Left forelimb (tissue), 1 donor: Measurements from ENCODE around the gene ARVCF.

ENCODE experiments used
- DNase-seq: peaks from one replicate; pipeline ENCODE4 v3.0.0-alpha.2; 2018; ENCODE audit warnings: low spot score

ARVCF gene

DNA sequence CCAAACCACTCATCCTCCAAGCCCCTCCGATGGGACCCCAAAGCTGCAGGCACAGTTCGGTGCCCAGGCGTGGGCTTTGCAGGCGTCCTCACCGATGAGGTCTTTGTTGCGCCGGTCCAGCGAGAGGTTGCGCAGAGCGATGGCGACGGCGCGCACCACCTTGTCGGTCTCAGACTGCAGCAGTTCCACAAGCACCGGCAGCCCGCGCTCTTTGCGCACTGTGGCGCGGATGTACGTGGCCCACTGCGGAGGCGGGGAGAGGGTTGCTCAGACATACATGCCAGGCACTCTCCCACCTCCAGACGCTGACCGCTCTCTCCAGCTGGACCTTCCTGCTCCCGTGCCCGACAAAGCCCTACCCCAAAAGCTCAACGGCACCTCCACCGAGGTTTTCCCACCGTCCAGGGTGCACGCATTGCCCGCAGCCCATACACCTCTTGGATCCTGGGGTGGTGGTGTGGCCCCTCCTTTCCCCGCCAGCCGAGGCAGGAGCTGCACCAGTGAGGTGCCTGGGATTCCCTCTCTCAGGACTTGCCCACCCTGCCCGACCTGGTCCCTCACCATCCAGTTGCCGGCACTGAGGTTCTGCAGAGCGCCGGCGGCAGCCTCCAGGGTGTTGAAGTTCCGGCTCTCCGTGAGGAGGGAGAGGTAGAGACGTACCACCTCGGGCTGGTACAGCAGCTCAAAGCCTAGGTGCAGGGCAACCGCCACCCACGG is 42.9 kb downstream of the ARVCF start:
- no peak for DNase-seq

DNA sequence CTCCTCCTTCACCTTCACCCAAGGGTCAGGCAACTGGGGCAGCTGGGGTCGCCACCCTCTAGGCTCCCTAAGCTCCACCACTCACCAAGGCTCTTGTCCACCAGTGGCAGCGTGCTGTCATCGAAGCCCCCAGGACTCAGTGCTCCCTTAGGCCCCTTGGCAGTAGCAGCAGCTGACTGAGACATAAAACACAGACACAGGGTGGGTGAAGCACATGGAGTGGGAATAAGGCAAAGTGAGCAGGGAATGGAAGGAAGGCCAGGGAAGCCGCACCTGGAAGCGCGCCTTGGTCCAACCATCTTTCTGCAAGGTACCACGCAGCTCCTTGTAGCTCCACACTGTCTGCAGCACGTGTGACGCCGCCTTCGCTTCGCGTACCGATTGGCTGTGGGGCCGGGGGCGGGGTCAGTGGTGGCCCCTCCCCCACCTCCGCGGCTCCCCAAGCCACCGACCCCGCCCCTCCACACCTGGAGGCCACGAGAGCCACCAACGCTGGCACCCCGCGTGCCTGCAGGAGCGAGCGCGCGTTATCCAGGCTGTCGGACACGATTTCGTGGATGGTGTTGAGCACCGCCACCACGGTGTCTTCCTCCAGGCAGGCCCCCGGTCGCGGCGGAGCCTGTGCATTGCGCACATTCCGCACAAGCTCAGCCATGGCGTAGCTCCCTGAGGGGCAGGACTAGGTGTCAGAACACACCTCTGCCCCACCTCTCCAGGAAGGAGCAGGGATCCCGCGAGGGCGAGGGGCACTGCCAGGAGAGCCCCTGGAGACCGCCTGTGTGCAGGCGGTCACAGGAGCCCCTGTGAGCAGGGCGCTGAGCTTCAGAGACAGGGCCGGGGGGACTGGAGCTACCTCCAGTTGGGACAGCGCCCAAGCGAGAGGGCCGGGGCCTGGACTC is 43.7 kb downstream of the ARVCF start:
- no peak for DNase-seq

DNA sequence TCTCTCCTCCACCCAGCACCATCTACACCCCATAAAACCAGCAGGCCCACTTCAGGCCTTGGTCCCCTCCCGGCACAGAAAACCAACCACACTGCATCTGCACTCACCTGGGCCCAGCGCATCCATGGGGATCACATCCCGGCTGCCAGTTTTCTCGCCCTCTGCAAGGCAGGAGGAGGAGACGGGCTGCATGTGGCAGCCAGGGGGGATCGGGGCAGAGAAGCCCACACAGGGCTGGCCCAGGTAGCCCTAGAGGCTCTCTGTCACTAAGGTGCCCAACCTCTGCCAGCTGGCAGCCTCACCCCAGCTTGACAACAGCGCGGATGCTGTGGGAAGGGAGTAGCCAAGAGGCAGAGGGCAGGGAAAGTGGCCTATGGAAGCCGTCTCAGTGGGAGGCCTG is 44.4 kb downstream of the ARVCF start:
- no peak for DNase-seq

DNA sequence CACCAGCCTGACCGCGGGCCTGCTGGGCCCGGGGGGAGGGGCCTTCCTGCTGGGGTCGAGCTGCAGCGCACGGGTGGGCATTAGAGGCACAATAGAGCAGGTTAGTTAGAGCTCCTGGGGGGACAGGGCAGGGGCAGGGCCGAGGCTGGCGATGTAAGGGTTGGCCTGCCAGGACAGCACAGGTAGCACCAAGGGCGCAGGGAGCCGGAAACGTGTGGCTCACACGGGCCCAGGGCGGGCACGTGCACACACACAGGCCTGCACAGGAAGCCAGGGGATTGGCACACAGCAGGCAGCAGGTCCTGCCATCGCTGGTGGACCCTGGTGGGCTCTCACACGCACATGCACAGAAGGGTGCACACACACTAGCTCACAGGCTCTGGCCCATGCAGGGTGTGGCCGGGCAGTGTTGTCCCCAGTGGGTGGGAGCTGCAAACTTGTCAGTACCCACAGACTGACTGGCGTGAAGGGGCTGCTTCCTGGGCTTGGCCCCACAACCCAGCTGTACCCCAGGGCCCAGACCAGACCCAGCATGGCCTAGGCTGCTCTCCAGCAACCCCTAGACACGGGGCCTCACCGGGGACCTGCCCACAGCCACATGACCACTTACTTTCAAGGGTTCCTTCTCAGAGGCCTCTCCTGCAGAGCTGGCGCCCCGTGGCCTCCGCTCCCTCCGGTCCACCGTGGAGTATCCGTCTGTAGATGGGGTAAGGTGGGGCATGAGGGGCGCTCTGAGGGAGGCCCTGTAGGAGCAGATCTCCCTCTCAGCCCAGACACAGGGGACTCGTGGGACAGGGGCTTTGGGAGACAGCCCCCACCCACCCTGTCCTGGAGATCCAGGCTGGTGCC is 45.1 kb downstream of the ARVCF start:
- DNase-seq, result no peak

DNA sequence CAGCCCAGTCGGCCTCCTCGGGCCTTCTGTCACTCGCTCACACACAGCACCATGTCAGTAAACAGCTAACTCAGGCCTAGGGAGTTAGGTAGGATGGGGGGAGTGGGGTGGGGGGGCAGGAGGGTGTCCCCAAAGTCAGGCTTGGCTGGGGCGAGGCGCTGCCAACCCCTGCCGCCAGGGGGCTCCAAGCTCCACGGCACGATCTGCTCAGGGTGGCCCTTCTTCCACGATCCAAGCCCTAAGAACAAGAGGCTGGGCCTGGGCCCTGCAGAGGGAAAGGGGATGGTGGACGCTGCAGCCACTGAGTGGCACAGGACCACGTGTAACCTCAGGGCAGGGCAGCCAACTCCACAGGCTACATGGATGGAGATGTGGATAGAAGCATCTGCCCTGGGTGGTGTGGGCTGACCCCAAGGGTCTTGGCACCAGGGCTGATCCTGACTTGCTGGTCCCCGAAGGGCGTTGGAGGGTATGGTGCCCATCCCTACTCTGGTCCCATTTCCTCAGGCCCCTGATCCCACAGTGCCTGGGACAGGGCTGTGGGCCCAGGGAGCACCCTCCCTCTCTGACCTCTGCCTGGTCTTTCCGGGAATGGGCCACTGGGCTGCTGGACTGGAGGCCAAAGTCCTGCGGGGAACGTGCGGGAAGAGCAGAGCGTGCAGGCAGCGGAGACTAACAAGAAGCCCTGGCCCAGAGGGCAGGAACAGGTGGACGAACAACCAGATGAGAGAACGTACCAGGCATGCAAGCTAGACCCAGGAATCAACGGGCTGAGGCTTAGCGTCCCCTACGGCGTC is 45.9 kb downstream of the ARVCF start:
- peak; percentile 83 for DNase-seq

DNA sequence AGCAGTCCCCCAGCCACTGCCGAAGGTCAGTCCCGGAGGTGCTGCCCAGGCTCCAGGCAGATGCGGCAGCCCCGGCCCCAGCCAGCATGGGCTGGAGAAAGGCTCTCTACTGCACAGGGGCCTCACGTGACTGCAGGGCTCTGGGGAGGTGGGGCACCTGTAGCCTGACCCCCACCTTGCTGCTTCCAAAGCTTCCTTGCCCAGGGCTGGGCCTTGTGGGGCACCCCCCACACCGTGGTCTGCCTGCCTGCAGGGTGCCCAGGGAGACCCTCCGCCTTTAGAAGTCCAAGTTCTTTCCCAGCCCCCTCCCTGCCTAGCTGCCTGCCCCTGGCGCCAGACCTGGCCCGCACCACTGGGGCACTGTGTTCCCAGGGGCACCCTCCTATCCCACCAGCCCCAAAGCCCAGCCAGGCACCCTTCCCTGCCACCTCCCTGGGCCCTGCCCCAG is 46.6 kb downstream of the ARVCF start:
- no peak for DNase-seq

DNA sequence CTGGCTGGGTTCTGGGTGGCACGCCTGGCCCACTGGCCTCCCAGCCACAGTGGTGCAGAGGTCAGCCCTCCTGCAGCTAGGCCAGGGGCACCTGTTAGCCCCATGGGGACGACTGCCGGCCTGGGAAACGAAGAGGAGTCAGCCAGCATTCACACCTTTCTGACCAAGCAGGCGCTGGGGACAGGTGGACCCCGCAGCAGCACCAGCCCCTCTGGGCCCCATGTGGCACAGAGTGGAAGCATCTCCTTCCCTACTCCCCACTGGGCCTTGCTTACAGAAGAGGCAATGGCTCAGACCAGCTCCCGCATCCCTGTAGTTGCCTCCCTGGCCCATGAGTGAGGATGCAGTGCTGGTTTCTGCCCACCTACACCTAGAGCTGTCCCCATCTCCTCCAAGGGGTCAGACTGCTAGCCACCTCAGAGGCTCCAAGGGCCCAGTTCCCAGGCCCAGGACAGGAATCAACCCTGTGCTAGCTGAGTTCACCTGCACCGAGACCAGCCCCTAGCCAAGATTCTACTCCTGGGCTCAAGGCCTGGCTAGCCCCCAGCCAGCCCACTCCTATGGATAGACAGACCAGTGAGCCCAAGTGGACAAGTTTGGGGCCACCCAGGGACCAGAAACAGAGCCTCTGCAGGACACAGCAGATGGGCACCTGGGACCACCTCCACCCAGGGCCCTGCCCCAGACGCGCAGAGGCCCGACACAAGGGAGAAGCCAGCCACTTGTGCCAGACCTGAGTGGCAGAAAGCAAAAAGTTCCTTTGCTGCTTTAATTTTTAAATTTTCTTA is 47.3 kb downstream of the ARVCF start:
- no peak for DNase-seq

DNA sequence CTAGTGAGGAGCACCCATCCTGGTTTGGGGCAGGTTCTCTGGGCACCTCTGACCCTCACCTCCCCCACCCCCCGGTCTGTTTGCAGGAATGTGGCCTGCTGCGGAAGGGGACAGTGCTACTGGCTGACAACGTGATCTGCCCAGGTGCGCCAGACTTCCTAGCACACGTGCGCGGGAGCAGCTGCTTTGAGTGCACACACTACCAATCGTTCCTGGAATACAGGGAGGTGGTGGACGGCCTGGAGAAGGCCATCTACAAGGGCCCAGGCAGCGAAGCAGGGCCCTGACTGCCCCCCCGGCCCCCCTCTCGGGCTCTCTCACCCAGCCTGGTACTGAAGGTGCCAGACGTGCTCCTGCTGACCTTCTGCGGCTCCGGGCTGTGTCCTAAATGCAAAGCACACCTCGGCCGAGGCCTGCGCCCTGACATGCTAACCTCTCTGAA is 48.2 kb downstream of the ARVCF start:
- DNase-seq, result no peak

DNA sequence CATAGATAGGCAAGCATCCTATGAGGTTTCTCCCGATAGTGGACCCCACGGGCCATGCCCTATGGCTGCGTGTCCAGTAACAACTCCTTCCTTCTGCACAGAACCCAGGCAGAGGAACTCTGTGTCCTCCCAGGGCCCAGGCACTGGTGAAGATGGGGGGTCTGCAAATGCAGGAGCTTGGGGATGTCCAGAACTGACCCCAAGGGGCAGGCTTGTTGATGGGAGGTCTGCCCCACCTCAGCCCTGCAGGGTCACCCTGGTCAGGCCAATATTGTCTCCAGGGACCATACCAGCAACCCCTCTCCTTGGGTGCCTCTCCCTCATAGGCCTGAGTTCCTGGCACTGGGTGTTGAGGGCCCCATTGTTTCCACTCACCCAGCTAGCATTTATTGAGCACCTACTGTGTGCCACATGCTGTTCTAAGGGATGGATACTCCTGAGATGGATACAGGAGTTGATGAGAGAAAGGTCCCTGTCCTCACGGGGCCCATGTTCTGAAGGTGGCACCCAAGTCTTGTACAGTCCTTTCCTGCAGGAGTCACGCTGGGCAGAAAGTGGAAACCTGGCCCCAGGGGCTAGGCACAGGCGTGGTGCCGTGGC is 48.7 kb downstream of the ARVCF start:
- DNase-seq, result no peak

DNA sequence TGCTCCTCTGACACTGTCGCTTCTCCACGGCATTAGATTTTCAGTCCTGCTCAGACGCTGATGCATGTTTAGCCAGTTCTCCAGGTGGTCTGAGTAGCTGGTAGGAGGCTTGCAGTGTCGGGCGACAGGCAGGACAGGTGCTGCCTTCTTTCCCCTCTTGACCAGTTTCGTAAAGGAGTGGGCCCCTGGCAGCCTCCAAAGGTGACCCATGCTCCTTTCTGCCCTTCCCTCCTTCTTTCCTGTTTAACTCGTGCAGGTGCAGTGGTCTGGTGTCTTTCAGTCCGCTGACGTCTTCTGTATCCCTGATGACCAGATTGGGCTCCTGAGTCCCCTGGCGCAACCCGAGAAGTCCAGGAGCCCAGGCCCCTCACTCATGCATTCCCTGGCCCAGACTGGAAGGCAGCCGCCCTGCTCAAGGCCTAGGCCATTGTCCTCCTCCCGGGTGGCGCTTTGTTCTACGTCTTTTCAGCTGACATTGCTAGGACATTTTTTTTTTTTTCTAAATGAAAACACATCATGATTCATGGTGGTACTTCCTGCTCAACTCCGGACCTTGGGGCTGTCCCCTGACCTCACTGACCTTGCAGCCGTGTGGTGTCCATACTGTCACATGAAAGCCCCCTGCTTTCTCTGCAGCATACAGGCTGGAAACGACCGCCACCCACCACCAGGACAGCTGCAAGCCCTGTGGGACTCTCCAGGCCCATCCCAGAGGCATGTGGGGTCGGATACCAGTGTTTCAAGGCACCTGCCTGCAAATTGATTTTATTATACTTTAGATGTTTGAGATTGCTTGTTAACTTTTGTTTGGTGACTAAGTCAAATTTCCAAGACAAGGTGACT is 49.5 kb downstream of the ARVCF start:
- DNase-seq, result no peak

DNA sequence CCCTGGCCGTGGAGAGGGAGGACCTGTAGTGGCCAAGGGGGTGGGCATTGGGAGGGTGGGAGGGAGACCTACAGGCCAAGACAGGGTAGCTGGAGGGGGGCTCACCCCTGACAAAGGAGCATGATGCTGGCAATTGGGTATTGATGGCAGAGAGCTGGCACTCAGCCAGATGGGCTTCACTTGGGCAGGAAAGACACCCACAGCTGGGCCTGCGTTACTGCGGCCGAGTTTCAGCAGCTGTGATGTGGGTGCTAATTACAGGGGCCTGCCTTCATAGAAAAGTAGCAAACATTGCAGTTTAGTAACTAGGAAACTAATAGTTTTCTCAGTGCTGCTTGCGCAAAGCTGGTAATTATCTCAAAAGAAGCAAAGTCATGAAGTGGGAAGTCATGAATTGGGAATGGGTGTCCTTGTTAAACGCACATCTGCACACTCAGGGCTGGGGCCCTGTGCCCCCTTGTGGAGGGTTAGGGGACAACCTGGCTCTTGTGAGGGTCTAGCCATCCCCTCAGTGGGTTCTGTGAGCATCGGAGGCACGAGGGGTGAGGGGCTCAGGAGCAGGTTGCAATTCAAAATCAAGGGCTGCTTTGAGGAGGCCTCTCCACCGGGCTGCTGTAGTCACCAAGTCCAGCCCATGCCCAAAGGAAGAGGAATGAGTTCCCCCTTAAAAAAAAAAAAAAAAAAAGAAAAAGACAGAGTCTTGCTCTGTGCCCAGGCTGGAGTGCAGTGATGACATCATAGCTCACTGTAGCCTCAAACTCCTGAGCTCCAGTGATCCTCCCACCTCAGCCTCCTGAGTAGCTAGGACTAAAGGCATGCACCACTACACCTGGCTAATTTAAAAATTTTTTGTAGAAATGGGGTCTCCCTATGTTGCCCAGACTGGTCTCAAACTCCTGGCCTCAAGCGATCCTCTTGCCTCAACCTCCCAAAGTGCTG is 50.6 kb downstream of the ARVCF start:
- DNase-seq, result no peak

DNA sequence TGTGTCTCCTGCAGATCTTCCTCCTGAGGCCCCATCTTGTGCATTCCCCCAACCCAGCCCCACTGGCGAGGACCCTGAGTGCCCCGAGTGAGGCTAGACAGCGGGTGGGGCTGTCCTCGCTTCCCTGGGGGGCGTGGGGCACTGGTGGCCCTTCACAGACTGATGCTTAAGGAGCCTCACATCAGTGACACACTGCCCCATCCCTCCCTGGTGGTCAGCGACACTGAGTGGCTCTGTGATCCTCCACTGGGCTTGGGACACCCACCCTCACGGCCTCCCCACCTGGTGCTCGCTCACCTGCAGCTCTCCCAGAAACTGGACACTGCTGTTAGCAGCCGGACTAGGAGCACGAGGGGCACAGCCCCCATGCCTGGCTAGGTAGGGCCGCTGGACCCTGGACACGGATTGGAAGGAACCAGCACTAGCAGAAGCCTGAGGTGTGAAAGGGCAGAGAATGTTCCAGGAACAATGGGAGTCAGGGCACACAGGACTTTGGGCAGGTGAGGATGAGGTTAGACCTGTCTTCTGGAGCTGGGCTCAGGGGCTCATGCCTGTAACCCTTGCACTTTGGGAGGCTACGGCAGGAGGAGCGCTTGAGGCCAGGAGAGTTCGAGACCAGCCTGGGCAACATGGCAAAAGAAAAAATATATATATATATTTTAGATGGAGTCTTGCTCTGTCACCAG is 51.8 kb downstream of the ARVCF start:
- no peak for DNase-seq

DNA sequence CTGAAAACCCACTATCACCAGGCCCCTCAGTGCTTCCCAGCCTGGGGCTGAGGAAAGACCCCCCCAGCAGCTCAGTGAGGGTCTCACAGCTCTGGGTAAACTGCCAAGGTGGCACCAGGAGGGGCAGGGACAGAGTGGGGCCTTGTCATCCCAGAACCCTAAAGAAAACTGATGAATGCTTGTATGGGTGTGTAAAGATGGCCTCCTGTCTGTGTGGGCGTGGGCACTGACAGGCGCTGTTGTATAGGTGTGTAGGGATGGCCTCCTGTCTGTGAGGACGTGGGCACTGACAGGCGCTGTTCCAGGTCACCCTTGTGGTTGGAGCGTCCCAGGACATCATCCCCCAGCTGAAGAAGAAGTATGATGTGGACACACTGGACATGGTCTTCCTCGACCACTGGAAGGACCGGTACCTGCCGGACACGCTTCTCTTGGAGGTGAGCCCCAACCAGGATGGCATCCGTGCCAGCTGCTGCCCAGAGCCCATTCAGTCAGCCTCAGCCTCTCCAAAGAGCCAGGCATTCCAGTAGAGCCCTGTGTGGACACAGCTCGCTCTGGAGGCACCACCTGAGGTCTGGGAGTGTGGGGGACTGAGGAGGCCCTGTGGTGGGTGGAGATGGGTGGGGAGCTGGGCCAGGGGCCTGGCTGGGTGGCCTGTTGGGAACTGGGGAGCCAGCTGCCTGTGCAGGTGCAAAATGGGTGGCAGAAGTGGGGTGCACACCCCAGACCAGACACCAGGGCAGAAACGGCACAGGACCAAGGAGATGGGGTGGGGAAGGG is 52.6 kb downstream of the ARVCF start:
- no peak for DNase-seq

DNA sequence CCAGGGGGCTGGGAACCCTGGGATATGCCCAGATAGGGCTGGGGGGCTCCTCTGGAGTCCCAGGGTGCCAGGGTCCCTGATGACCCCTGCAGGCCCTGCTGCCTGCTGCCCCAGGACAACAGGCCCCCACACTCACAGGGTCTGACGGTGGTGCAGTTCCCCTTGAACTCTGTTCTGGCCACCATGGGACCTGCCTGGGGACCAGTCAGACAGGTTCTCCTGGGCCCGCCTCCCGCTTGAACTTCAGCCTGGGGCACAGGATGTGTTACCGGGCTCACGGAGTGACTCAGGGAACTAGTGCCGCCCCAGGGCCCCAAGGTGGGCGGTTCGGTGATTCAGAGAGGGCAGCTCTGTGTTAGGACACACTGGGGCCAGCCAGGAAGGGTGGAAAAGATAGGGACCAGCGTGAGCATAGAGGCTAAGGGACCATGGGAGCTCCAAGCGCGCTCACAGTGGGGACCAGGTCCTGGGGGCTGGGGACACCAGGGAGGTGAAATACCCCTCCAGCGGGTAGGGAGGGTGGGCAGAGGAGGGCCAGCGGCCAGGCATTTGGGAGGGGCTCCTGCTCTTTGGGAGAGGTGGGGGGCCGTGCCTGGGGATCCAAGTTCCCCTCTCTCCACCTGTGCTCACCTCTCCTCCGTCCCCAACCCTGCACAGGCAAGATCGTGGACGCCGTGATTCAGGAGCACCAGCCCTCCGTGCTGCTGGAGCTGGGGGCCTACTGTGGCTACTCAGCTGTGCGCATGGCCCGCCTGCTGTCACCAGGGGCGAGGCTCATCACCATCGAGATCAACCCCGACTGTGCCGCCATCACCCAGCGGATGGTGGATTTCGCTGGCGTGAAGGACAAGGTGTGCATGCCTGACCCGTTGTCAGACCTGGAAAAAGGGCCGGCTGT is 53.5 kb downstream of the ARVCF start:
- no peak for DNase-seq

DNA sequence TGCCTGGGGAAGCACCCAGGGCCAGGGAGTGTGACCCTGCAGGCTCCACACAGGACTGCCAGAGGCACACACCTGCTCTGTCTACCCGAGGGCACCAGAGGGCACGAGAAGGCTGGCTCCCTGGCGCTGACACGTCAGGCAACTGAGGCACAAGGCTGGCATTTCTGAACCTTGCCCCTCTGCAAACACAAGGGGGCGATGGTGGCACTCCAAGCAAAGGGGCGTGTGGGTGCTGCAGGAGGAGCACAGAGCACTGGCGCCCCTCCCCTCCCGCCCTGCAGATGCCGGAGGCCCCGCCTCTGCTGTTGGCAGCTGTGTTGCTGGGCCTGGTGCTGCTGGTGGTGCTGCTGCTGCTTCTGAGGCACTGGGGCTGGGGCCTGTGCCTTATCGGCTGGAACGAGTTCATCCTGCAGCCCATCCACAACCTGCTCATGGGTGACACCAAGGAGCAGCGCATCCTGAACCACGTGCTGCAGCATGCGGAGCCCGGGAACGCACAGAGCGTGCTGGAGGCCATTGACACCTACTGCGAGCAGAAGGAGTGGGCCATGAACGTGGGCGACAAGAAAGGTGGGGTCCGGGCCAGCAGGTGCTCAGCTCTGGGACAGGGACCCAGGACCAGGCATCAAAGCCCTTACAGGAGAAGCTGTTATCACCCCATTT is 54.2 kb downstream of the ARVCF start:
- DNase-seq, result no peak
